HG03066 (cell line): ENCODE data around the gene ATXN7.

Experiments
- ATAC-seq: cut with Tn5 transposase; IDR thresholded peaks from one replicate; pipeline ENCODE4 v1.9.1; 2021; ENCODE audit warnings: low read depth; ENCODE audit not compliant: unreplicated experiment

Gene ATXN7

GRCh38 chr3:63960048-63960711 lies 96.5 kb downstream of the ATXN7 start:
- no peak for ATAC-seq

GRCh38 chr3:63961891-63962290 lies 98.2 kb downstream of the ATXN7 start:
- ATAC-seq = peak; percentile 74

- no peak for ATAC-seq
Observed at GRCh38 chr3:63963496-63963895, 99.8 kb downstream of the ATXN7 start.

- no peak for ATAC-seq
Observed at GRCh38 chr3:63964681-63965485, 101.2 kb downstream of the ATXN7 start.

- ATAC-seq = no peak
Observed at GRCh38 chr3:63966007-63966406, 102.3 kb downstream of the ATXN7 start.

- no peak for ATAC-seq
Observed at GRCh38 chr3:63966871-63967270, 103.2 kb downstream of the ATXN7 start.

GRCh38 chr3:63967675-63968611 lies 104.3 kb downstream of the ATXN7 start:
- ATAC-seq = peak; percentile 54

- ATAC-seq = peak; percentile 27
Observed at GRCh38 chr3:63968612-63969350, 105.1 kb downstream of the ATXN7 start.

- no peak for ATAC-seq
Observed at GRCh38 chr3:63969876-63970275, 106.2 kb downstream of the ATXN7 start.

- ATAC-seq = no peak
Observed at GRCh38 chr3:63970631-63971475, 107.2 kb downstream of the ATXN7 start.

- no peak for ATAC-seq
Observed at GRCh38 chr3:63972196-63972595, 108.5 kb downstream of the ATXN7 start.

- no peak for ATAC-seq
Observed at GRCh38 chr3:63972987-63973386, 109.3 kb downstream of the ATXN7 start.

GRCh38 chr3:63973406-63973805 lies 109.7 kb downstream of the ATXN7 start:
- ATAC-seq = no peak

GRCh38 chr3:63974451-63974850 lies 110.8 kb downstream of the ATXN7 start:
- ATAC-seq = no peak

GRCh38 chr3:63975723-63976122 lies 112.1 kb downstream of the ATXN7 start:
- no peak for ATAC-seq

GRCh38 chr3:63976161-63976871 lies 112.6 kb downstream of the ATXN7 start:
- ATAC-seq = no peak

GRCh38 chr3:63976872-63977200 lies 113.2 kb downstream of the ATXN7 start:
- ATAC-seq = no peak

GRCh38 chr3:63977893-63978292 lies 114.2 kb downstream of the ATXN7 start:
- ATAC-seq = no peak
